GM12892 (cell line): ENCODE results near the gene PLSCR2.
"Not testable (repeated sequence)": the region's sequence is repeated elsewhere in the genome, so short reads cannot be mapped to it uniquely, and the experiment has no call there.

Experiments
- DNase-seq: peaks from one replicate; pipeline ENCODE4 v3.0.0; 2011; ENCODE audit not compliant: insufficient read length
- FAIRE-seq: peaks from 2 replicates; lab custom pipeline; 2011; peaks lifted over from hg19 to GRCh38; lab: Jason Lieb, UNC
- POLR2A ChIP-seq: IDR thresholded peaks from 2 replicates; pipeline ENCODE4 v1.6.1; 2011; ENCODE audit warnings: low read depth, low read length, control low read depth
- POLR2AphosphoS5 ChIP-seq: IDR thresholded peaks from 2 replicates; pipeline ENCODE4 v1.6.1; 2011; ENCODE audit warnings: low read depth, low read length, control low read depth
- TAF1 ChIP-seq: IDR thresholded peaks from 2 replicates; pipeline ENCODE4 v1.6.1; 2011; ENCODE audit warnings: low read depth, mild to moderate bottlenecking, control low read depth, low read length, borderline replicate concordance

The PLSCR2 gene

DNA sequence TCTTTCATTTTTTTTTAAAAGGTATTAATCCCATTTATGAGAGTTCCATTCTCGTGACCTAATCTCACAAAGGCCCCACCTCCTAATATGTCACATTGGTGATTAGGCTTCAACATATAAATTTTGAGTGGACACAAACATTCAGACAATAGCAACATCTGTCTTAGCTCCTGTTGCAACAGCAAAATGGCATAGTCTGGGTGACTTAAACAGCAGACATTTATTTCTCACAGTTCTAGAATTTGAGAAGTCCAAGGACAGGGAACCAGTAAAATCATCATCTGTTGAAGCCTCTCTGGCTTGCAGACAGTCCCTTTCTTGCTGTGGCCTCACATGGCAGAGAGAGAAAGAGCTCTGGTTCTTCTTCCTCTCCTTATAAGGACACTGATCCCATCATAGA lies 3.2 kb upstream of the PLSCR2 start:
- DNase-seq (no peak), FAIRE-seq (no peak)
- TF ChIP-seq TAF1 (no peak), POLR2AphosphoS5 (no peak), POLR2A (no peak)

DNA sequence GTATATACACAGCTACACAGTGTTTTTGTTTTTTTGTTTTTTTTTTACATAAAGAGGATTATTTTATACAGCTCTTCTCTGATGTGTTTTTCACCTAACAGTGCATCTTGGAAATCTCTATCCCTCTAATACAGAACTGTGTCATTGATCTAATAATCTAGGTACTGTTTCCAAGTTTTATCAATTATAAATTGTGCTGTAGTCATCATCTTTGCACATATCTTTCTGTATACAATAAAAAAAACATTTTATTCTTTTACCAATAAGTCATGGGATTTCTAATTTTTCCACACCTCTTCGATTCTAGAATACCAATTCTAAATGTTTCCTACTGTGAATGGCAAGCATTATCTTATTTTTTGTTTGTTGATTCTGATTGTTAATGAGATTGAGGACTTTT lies 1.7 kb upstream of the PLSCR2 start:
- FAIRE-seq (no peak), DNase-seq (no peak)
- no peak for TF ChIP-seq POLR2AphosphoS5
- no peak for TF ChIP-seq TAF1
- TF ChIP-seq POLR2A: no peak

DNA sequence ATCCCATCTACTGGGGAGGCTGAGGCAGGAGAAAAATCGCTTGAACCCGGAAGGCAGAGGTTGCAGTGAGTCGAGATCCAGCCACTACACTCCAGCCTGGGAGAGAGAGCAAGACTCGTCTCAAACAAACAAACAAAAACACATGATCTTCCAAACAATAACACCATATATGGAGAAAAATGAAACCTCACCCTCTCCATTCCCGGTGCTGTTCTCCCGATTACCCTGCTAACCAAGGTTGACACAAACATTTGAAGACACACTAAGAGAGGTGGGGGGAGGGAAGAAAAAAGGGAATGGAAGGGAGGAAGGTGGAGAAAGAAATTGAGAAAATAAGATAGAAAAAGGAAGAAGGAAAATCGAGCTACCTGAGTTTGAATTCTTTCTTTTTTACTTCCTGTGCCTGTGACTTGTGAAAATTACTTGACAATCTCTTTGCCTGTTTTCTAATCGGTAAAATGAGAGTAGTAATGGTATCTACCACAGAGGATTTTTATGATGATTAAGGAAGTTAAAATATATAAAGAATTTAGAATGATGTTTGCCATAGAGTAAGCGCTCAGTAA lies 1.1 kb upstream of the PLSCR2 start:
- DNase-seq (no peak), FAIRE-seq (no peak)
- TF ChIP-seq POLR2AphosphoS5: no peak
- TF ChIP-seq TAF1: no peak
- TF ChIP-seq POLR2A: no peak

DNA sequence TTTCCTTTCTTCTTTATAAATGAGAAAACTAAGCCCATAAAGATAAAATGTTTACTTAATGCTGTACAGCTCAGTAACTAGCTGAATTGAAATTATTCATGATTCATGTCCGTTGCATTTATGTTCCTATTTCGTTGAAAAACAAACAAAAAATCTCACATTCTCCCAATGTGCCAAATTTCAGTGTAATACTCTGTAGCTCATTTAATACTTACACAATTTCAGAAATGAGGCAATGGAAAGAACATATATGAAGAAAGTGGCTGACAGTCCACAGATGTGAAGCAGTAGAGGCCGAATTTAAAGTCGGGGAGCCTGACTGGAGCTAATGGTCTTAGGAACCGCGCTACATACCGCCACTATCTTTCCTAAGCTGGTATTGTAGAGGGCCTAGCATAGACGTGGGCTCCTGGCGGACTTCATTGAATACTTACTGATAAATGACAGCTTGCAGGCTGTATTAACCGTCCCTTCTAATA lies 651 bp downstream of the PLSCR2 start:
- DNase-seq (no peak), FAIRE-seq (no peak)
- TF ChIP-seq POLR2AphosphoS5: no peak
- TF ChIP-seq TAF1: no peak
- no peak for TF ChIP-seq POLR2A

DNA sequence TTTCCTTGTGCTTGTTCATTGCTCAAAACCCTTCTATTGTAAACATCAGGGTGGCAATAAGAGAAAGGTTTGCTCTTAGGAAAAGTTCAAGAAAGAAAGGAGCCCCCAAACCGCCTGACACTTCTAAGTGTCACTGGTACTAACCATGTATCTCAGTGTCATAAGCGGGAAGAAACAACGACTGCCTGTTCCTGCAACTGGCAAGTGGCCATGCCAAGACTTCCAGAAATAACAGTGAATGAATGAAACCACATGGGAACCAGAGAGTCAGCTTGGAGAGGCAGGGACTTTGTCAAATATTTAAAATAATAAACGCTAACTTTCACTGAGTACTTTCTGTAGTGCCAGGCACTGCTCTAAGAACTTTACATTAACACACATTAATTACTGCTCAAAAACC lies 1.1 kb downstream of the PLSCR2 start:
- DNase-seq: no peak
- no peak for FAIRE-seq
- TF ChIP-seq POLR2A (no peak), TAF1 (no peak), POLR2AphosphoS5 (no peak)

DNA sequence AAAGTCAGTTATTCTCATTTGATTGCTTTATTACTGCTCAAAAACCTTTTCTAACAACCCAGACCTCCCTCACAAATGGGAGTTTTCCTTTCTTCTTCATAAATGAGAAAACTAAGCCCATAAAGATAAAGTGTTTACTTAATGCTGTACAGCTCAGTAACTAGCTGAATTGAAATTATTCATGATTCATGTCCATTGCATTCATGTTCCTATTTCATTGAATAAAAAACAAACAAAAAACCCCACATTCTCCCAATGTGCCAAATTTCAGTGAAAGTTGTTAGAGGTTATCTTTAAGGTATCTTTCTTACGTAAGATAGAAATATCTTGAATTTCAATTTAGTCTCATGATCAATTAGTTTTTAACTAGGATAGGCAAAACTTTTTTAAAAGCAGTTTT lies 2.8 kb downstream of the PLSCR2 start:
- FAIRE-seq (no peak), DNase-seq (no peak)
- TF ChIP-seq TAF1: no peak
- TF ChIP-seq POLR2AphosphoS5: no peak
- TF ChIP-seq POLR2A: no peak

DNA sequence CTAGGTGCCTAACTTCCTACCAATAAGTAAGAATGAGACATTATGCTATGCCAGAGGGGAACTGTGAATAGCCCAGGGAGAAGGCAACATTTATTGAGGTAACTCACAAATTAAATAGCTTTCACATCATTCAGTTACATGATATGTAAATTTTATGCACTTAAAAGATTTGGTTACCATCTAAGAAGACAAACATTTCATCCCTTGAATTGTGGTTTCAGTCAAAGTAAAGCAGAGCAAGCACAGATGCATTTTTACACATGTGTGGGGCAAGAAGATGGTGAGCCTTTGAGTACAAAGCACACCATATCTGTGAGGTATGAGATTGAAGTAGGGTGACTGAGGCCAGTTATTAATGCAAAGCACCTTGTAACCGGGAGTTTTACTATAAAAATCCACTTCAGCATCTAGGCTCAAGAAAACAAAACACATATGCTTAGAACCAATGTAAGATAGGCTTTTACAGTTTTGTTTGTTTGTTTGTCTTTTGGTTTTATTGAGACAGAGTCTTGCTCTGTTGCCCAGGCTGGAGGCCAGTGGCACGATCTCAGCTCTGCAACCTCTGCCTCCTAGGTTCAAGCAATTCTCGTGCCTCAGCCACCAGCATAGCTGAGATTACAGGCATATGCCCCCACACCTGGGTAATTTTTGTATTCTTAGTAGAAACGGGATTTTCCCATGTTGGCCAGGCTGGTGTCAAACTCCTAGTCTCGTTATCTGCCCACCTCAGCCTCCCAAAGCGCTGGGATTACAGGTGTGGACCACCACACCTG lies 3.5 kb downstream of the PLSCR2 start:
- TF ChIP-seq TAF1 (no peak), POLR2A (no peak)
- DNase-seq: no peak

DNA sequence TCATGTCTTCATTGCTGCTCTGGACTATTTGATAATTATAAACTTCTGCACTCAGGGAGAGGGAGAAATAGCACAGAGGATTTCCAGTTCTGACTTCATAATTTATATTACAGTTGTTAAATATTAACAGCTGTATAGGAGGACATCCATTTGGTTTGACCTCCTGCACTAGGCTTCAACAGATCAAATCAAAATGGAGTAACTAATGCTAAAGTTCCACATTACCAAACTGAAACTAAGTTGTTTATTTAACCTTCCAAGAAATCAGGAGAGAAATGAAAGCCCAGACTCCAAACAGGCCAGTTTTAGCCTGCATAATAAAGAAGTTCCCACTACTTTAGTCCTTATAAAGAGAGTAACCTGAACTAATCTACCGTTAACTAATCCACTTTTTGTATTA lies 4.6 kb downstream of the PLSCR2 start:
- DNase-seq (no peak), FAIRE-seq (no peak)
- TF ChIP-seq POLR2AphosphoS5: no peak
- no peak for TF ChIP-seq TAF1
- no peak for TF ChIP-seq POLR2A

More for the DNA sequence above, 3.5 kb downstream of the PLSCR2 start:
- no peak for FAIRE-seq

DNA sequence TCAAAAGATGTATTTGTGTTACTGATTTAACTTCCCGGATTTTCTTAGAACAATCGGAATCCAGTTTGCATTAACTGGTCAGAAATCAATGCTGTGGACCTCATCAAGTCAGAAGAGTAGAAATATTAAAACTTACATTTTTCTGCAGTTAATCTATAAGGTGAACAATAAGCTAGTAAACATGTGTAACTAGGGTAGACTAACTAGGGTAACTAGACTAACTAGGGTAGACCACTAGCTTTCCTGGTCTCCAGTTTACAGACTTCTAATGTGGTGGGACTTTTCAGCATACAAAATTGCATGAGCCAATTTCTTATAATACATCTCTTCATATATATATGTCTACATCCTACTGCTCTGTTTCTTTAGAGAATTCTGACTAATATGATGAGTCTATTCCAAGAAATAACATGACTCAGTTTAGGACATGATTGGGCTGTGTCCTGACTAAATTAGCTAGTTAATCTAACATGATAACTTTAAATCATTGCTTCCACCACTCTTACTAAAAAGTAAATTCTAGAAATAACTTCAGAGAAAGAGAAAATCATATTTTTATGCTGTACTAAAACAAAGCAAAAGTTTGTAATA lies 5.3 kb downstream of the PLSCR2 start:
- DNase-seq (no peak), FAIRE-seq (no peak)
- TF ChIP-seq POLR2AphosphoS5: no peak
- no peak for TF ChIP-seq TAF1

DNA sequence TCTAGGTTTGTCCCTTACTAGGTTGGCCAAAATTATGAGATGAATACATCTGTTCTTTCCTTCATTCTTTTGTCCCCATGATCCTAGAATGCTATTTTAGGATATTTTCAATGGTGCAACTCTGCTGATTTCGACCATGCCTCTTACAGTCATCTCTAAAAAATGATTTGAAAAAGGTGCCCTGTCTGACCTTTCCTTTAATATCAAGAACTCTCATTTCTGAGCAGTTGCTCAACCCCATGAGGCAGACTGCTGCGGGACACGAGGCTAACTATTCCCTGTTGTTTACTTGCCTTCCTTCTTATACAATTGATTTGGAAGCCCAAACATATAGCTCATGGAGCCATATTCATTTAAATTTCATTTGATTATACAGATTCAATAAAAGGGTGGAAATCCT lies 14.6 kb downstream of the PLSCR2 start:
- no peak for FAIRE-seq
- DNase-seq: no peak

DNA sequence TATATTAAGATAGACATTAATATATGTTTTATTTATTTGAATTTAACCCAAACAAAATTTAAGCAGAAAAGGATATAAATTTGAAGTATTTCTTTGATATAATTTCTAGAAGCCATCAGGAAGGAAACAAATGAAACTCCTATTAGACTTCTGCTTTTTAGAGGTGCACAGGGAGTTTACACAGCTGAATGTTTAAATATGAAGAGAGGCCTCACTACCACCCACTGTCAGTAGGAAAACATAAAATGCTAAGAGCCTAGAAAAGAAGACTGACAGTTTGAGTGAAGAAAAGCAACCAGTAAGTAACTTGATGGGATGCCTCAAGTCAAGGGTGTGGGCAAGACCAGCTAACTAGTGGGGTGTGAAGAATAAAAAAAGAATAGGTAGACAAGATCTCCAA lies 19.7 kb downstream of the PLSCR2 start:
- DNase-seq: no peak
- TF ChIP-seq TAF1 (no peak), POLR2A (no peak), POLR2AphosphoS5 (no peak)
- FAIRE-seq: no peak

More for the DNA sequence above, 14.6 kb downstream of the PLSCR2 start:
- TF ChIP-seq TAF1: no peak
- TF ChIP-seq POLR2A: no peak
- TF ChIP-seq POLR2AphosphoS5: no peak

DNA sequence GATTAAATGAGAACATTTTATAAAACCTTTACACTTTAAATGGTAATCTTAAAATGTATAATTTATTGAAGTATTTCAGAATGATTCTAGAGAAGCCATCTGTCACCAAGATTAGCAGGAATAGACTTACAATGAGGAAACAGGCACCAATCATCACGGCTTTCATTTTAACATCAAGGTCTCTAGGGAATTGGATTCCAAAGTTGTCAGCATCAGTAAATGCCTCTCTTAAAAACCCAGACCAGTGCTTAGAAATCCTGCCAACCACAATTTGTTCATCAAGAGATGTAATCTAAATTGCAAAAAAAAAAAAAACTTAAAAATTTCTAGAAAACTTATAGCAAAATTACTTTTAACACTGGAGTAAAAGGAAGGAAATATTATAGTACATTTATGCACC lies 20.3 kb downstream of the PLSCR2 start:
- FAIRE-seq: no peak
- TF ChIP-seq POLR2A: no peak
- TF ChIP-seq POLR2AphosphoS5: no peak
- no peak for TF ChIP-seq TAF1
- no peak for DNase-seq

DNA sequence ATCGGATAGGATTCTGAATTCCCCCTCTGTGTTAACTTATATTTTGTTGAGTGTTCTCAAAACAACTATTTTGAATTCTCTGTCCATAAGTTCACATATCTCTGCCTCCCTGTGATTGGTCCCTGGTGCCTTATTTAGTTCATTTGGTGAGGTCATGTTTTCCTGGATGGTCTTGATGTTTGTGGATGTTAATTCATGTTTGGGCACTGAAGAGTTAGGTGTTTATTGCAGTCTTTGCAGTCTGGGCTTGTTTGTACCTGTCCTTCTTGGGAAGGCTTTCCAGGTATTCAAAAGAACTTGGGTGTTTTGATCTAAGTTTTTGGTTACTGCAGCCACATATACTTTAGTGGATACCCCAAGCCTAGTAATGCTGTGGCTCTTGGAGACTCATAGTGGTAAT lies 23.3 kb downstream of the PLSCR2 start:
- DNase-seq: no peak

DNA sequence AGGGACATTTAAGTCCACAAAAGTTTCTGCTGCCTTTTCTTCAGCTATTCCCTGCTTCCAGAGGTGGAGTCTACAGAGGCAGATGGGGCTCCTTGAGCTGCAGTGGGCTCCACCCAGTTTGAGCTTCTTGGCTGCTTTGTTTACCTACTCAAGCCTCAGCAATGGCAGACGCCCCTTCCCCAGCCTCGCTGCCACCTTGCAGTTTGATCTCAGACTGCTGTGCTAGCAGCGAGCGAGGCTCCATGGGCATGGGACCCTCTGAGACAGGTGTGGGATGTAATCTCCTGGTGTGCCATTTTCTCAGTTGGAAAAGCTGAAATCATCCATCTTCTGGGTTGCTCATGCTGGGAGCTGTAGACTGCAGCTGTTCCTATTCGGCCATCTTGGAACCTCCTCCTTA lies 29.1 kb downstream of the PLSCR2 start:
- not testable (repeated sequence) for FAIRE-seq, DNase-seq

More for the DNA sequence above, 23.3 kb downstream of the PLSCR2 start:
- TF ChIP-seq POLR2AphosphoS5: no peak
- TF ChIP-seq TAF1: no peak
- no peak for TF ChIP-seq POLR2A
- FAIRE-seq: no peak
